Measurements from ENCODE around the gene SEPTIN12. TPM values are rescaled to one million over a fixed set of nuclear protein-coding genes. Genes with fewer than 3 reads are reported as not detected.

SEPTIN12 gene
- total RNA-seq, 1 experiment from 2014 or later = not detected

DNA sequence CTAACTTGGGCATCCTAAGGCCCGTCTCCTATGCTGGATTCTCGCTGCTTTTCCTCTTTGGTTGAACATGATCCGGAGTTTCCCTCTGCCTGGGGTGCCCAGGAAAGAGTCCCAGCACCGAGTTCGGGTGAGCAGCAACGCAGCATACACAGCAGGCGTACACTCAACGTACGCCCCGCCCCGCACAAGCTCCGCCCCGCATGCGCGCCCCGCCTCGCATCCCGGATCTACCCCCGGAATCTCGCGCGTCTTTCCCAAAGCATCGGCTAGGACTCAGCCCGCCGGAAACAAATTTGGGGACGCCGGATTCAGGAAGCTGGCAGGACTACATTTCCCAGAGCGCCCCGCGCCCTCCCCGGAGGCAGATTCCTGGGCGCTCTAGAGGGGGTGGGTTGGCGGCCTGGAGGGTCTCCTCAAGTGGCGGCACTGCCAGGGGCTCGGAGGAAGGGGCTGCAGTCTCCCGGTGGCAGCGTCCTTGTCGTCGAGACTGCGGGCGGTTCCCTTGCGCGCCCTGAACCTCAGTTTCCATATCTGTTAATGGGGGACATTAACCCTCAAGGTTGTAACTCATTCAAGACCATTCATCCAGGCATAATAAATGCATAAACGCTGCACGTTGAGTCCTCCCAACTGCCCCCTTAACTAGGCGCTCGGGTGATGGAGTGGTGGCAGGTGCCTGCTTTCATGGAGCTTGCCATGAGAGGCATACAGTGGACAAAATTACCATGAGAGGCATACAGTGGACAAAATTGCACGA, 19.4 kb downstream of the SEPTIN12 start:
- no peaks in the 10 kb centered on the region for H3K9me3 Mint-ChIP-seq
- H3K36me3 Mint-ChIP-seq = no peaks in the 10 kb centered on the region; the same call in 1 of the 2 replicates
- CTCF ChIA-PET = interaction anchor here (0.7 to 1.5 kb wide), 9 partner anchors 8 to 272 kb away, joined by 3 to 7 read pairs (median 3); partner anchors contain the start of genes ANKS3, DNAAF8, ROGDI and SEPTIN12
- peak overlapping the region; percentile 86 for H3K4me3 Mint-ChIP-seq
- peaks cover 17% of the 10 kb centered on the region for H3K4me1 Mint-ChIP-seq
- no peaks in the 10 kb centered on the region for H3K27me3 Mint-ChIP-seq (ENCODE audit: low read depth)
- DNase-seq (ENCODE audit: low spot score) = peak; percentile 99
- ATAC-seq = peak; percentile 82
- POLR2A ChIA-PET = interaction anchor here (1.4 to 3.1 kb wide), 2 partner anchors 34 kb away, joined by 7 to 16 read pairs; partner anchors contain the start of genes ANKS3, DNAAF8 and ROGDI
- H3K27ac Mint-ChIP-seq = peak overlapping the region; percentile 99
- TF ChIP-seq OVOL2 (CRISPR knock-in tag; IDR thresholded peaks at IDR 0.05; ENCODE audit: borderline replicate concordance) (no peak), GABPB1 (CRISPR knock-in tag; IDR thresholded peaks at IDR 0.05) (peak; percentile 30; the same call in 1 of the 2 replicates), NFATC4 (CRISPR knock-in tag; IDR thresholded peaks at IDR 0.05) (no peak), SP1 (CRISPR knock-in tag; conservative IDR thresholded peaks at IDR 0.05) (peak; percentile 82), NR2C2 (CRISPR knock-in tag; IDR thresholded peaks at IDR 0.05) (no peak), ATF1 (CRISPR knock-in tag; IDR thresholded peaks at IDR 0.05) (no peak), RELA (CRISPR knock-in tag; IDR thresholded peaks at IDR 0.05; ENCODE audit: borderline replicate concordance) (no peak), NR3C1 (CRISPR knock-in tag; conservative IDR thresholded peaks at IDR 0.05; ENCODE audit: low read depth) (no peak), MXD4 (CRISPR knock-in tag; IDR thresholded peaks at IDR 0.05; ENCODE audit: borderline replicate concordance) (no peak), MYBL2 (CRISPR knock-in tag; IDR thresholded peaks at IDR 0.05) (no peak), HMGA2 (CRISPR knock-in tag; IDR thresholded peaks at IDR 0.05) (no peak), EMX1 (CRISPR knock-in tag; IDR thresholded peaks at IDR 0.05) (no peak), FOXK1 (CRISPR knock-in tag; IDR thresholded peaks at IDR 0.05) (peak; percentile 62; the same call in 1 of the 2 replicates), IRF2 (CRISPR knock-in tag; IDR thresholded peaks at IDR 0.05; ENCODE audit: borderline replicate concordance, low read depth) (no peak), NR1H2 (CRISPR knock-in tag; IDR thresholded peaks at IDR 0.05) (no peak), ELF4 (CRISPR knock-in tag; IDR thresholded peaks at IDR 0.05; ENCODE audit: low read depth) (no peak)
- TF ChIP-seq, protein P1, sequence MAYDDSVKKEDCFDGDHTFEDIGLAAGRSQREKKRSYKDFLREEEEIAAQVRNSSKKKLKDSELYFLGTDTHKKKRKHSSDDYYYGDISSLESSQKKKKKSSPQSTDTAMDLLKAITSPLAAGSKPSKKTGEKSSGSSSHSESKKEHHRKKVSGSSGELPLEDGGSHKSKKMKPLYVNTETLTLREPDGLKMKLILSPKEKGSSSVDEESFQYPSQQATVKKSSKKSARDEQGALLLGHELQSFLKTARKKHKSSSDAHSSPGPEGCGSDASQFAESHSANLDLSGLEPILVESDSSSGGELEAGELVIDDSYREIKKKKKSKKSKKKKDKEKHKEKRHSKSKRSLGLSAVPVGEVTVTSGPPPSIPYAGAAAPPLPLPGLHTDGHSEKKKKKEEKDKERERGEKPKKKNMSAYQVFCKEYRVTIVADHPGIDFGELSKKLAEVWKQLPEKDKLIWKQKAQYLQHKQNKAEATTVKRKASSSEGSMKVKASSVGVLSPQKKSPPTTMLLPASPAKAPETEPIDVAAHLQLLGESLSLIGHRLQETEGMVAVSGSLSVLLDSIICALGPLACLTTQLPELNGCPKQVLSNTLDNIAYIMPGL (CRISPR knock-in tag; IDR thresholded peaks at IDR 0.05) = no peak
- TF ChIP-seq, protein P2, sequence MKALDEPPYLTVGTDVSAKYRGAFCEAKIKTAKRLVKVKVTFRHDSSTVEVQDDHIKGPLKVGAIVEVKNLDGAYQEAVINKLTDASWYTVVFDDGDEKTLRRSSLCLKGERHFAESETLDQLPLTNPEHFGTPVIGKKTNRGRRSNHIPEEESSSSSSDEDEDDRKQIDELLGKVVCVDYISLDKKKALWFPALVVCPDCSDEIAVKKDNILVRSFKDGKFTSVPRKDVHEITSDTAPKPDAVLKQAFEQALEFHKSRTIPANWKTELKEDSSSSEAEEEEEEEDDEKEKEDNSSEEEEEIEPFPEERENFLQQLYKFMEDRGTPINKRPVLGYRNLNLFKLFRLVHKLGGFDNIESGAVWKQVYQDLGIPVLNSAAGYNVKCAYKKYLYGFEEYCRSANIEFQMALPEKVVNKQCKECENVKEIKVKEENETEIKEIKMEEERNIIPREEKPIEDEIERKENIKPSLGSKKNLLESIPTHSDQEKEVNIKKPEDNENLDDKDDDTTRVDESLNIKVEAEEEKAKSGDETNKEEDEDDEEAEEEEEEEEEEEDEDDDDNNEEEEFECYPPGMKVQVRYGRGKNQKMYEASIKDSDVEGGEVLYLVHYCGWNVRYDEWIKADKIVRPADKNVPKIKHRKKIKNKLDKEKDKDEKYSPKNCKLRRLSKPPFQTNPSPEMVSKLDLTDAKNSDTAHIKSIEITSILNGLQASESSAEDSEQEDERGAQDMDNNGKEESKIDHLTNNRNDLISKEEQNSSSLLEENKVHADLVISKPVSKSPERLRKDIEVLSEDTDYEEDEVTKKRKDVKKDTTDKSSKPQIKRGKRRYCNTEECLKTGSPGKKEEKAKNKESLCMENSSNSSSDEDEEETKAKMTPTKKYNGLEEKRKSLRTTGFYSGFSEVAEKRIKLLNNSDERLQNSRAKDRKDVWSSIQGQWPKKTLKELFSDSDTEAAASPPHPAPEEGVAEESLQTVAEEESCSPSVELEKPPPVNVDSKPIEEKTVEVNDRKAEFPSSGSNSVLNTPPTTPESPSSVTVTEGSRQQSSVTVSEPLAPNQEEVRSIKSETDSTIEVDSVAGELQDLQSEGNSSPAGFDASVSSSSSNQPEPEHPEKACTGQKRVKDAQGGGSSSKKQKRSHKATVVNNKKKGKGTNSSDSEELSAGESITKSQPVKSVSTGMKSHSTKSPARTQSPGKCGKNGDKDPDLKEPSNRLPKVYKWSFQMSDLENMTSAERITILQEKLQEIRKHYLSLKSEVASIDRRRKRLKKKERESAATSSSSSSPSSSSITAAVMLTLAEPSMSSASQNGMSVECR (CRISPR knock-in tag; IDR thresholded peaks at IDR 0.05; ENCODE audit: borderline replicate concordance) = peak; percentile 60; the same call in 1 of the 2 replicates
- TF ChIP-seq, protein P3, sequence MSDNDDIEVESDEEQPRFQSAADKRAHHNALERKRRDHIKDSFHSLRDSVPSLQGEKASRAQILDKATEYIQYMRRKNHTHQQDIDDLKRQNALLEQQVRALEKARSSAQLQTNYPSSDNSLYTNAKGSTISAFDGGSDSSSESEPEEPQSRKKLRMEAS (CRISPR knock-in tag; IDR thresholded peaks at IDR 0.05) = no peak; the same call in none of the 2 replicates
- TF ChIP-seq, protein P4, sequence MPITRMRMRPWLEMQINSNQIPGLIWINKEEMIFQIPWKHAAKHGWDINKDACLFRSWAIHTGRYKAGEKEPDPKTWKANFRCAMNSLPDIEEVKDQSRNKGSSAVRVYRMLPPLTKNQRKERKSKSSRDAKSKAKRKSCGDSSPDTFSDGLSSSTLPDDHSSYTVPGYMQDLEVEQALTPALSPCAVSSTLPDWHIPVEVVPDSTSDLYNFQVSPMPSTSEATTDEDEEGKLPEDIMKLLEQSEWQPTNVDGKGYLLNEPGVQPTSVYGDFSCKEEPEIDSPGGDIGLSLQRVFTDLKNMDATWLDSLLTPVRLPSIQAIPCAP (CRISPR knock-in tag; IDR thresholded peaks at IDR 0.05) = no peak
- TF ChIP-seq, protein P5, sequence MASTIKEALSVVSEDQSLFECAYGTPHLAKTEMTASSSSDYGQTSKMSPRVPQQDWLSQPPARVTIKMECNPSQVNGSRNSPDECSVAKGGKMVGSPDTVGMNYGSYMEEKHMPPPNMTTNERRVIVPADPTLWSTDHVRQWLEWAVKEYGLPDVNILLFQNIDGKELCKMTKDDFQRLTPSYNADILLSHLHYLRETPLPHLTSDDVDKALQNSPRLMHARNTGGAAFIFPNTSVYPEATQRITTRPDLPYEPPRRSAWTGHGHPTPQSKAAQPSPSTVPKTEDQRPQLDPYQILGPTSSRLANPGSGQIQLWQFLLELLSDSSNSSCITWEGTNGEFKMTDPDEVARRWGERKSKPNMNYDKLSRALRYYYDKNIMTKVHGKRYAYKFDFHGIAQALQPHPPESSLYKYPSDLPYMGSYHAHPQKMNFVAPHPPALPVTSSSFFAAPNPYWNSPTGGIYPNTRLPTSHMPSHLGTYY (CRISPR knock-in tag; IDR thresholded peaks at IDR 0.05) = no peak
- TF ChIP-seq, protein P6, sequence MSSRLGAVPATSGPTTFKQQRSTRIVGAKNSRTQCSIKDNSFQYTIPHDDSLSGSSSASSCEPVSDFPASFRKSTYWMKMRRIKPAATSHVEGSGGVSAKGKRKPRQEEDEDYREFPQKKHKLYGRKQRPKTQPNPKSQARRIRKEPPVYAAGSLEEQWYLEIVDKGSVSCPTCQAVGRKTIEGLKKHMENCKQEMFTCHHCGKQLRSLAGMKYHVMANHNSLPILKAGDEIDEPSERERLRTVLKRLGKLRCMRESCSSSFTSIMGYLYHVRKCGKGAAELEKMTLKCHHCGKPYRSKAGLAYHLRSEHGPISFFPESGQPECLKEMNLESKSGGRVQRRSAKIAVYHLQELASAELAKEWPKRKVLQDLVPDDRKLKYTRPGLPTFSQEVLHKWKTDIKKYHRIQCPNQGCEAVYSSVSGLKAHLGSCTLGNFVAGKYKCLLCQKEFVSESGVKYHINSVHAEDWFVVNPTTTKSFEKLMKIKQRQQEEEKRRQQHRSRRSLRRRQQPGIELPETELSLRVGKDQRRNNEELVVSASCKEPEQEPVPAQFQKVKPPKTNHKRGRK (CRISPR knock-in tag; IDR thresholded peaks at IDR 0.05; ENCODE audit: borderline replicate concordance) = no peak
- TF ChIP-seq, protein P7, sequence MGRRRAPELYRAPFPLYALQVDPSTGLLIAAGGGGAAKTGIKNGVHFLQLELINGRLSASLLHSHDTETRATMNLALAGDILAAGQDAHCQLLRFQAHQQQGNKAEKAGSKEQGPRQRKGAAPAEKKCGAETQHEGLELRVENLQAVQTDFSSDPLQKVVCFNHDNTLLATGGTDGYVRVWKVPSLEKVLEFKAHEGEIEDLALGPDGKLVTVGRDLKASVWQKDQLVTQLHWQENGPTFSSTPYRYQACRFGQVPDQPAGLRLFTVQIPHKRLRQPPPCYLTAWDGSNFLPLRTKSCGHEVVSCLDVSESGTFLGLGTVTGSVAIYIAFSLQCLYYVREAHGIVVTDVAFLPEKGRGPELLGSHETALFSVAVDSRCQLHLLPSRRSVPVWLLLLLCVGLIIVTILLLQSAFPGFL (CRISPR knock-in tag; IDR thresholded peaks at IDR 0.05; ENCODE audit: borderline replicate concordance) = no peak
- TF ChIP-seq, protein P8, sequence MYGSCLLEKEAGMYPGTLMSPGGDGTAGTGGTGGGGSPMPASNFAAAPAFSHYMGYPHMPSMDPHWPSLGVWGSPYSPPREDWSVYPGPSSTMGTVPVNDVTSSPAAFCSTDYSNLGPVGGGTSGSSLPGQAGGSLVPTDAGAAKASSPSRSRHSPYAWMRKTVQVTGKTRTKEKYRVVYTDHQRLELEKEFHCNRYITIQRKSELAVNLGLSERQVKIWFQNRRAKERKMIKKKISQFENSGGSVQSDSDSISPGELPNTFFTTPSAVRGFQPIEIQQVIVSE (CRISPR knock-in tag; IDR thresholded peaks at IDR 0.05; ENCODE audit: borderline replicate concordance) = no peak
